ENCODE measurements around the gene HIF3A. TPM values are rescaled to one million over a fixed set of nuclear protein-coding genes. Genes with fewer than 3 reads are reported as not detected.
A peak's percentile ranks its signal among the peaks of the same experiment; 100 is the strongest.

HIF3A gene
- total RNA-seq (8.1 and 8.5 TPM in 2 replicates), polyA plus RNA-seq (5.6 and 8.5 TPM in 2 replicates), polyA minus RNA-seq (5.6 and 9.1 TPM in 2 replicates), Bru-seq, nascent RNA (percentile 37 among the genes with signal in this experiment), BruChase-seq, experiment 1, labeled RNA remaining after a 6-hour chase (percentile 31 among the genes with signal in this experiment), BruChase-seq, experiment 2, labeled RNA remaining after a 2-hour chase (percentile 32 among the genes with signal in this experiment)
- 3.4 and 5.3 TPM in 2 replicates for polyA plus RNA-seq (2011; cell fraction: cytosol; rRNA removed)
- polyA plus RNA-seq (2011; cell fraction: nucleus; rRNA removed): 14.1 and 15.9 TPM in 2 replicates
- polyA plus RNA-seq (2012): 0.78 and 1.1 TPM in 2 replicates
- 0.31 TPM for polyA minus RNA-seq (2011; cell fraction: cytosol; rRNA and poly(A)+ RNA removed)
- polyA minus RNA-seq (2011; cell fraction: nucleus; rRNA and poly(A)+ RNA removed): 12.1 and 14.6 TPM in 2 replicates
- long read RNA-seq, partial matches to known transcripts: 2 of 4 reads
- long read RNA-seq, other reads (novel, unspliced or antisense): 2 of 4 reads

GRCh38 chr19:46296722-46297461 is at the start of gene HIF3A:
HIF3A (plus strand) TSS chr19:46297042; CDS start chr19:46297077, 35 bp downstream.
- H3K36me3 ChIP-seq (ENCODE audit: control insufficient read depth in 2 of 2, extremely low read depth in 1 of 2, insufficient read depth in 2 of 2, low read length in 2 of 2): no peaks in the 10 kb centered on the region
- intact Hi-C loops (cut with micrococcal nuclease) (no loop called here), dilution Hi-C loops (cut with MboI; ENCODE audit: extremely low pct_ligation_motif_present, low sequenced_read_pairs) (no loop called here)
- DNase-seq (ENCODE audit: low read depth, low spot score): peak; percentile 64
- ChIA-PET CTCF (interaction anchor here (0.6 to 5.9 kb wide), 5 partner anchors 8 to 54 kb away, joined by 3 to 119 read pairs (median 5); partner anchors contain the start of gene PPP5C), POLR2A (interaction anchor here (0.5 kb wide), 1 partner anchor 255 kb away, joined by 3 read pairs; no protein-coding TSS in a partner anchor)
- no TSS peak for BruUV-seq (replicated peaks)
- peaks cover 0 to 13% of the 10 kb centered on the region in 2 experiments for H3K27me3 ChIP-seq (ENCODE audit: control insufficient read depth in 2 of 2, insufficient read depth in 2 of 2, low read length in 2 of 2)
- no peaks in the 10 kb centered on the region for H3K9me3 ChIP-seq (replicated peaks; ENCODE audit: control insufficient read depth, insufficient read depth, low read length)
- H4K20me1 ChIP-seq (replicated peaks; ENCODE audit: control insufficient read depth, extremely low read depth, insufficient read depth, low read length): no peaks in the 10 kb centered on the region
- no peak for TF ChIP-seq GATA2 (IDR thresholded peaks at IDR 0.05; ENCODE audit: insufficient read depth, insufficient read length, low read depth, low read length)
- no peak for TF ChIP-seq EZH2 (IDR thresholded peaks at IDR 0.05; ENCODE audit: borderline replicate concordance, low read depth, low read length, severe bottlenecking)
- TF ChIP-seq POLR2AphosphoS5 (IDR thresholded peaks at IDR 0.05; ENCODE audit: insufficient read depth, low read depth, low read length): no peak
- TF ChIP-seq MYC (IDR thresholded peaks at IDR 0.05; ENCODE audit: low read depth, low read length): no peak
- no peak for TF ChIP-seq MAX (IDR thresholded peaks at IDR 0.05; ENCODE audit: insufficient read depth, insufficient read length)
- no peak for TF ChIP-seq JUN (IDR thresholded peaks at IDR 0.05; ENCODE audit: borderline replicate concordance, insufficient read depth, insufficient read length, low read depth)
- no peak for TF ChIP-seq CTCF (IDR thresholded peaks at IDR 0.05; ENCODE audit: extremely low read depth in 1 of 2, insufficient read depth in 1 of 2, low read depth in 1 of 2, low read length in 2 of 2)
- no peak for TF ChIP-seq POLR2A (IDR thresholded peaks at IDR 0.05; ENCODE audit: low read depth, low read length)
- TF ChIP-seq FOS (IDR thresholded peaks at IDR 0.05; ENCODE audit: borderline replicate concordance, insufficient read depth, low read length): no peak
- no peak within 1 kb of the TSS for H2AFZ ChIP-seq (ENCODE audit: low read depth, low read length)
- H3K27ac ChIP-seq (ENCODE audit: insufficient read depth, low read depth, low read length): no peak within 1 kb of the TSS
- no peaks in the 10 kb centered on the region for H3K79me2 ChIP-seq (ENCODE audit: control insufficient read depth, insufficient read depth, low read length)
- H3K9me1 ChIP-seq (replicated peaks; ENCODE audit: control insufficient read depth, extremely low read depth, insufficient read depth, low read length): no peaks in the 10 kb centered on the region
- no peak for FAIRE-seq
- H3K9ac ChIP-seq (replicated peaks; ENCODE audit: extremely low read depth, insufficient read depth, low read length): no peak within 1 kb of the TSS
- peak within 1 kb of the TSS in 1 of 3 experiments; percentile 50 for H3K4me3 ChIP-seq (replicated peaks in 1 of 3; ENCODE audit: insufficient read depth in 1 of 3, low read depth in 1 of 3, low read length in 3 of 3)
- H3K4me1 ChIP-seq (ENCODE audit: control insufficient read depth, extremely low read depth, insufficient read depth, low read length): peaks cover 38% of the 10 kb centered on the region
- H3K4me2 ChIP-seq (ENCODE audit: insufficient read depth, low read length): no peak within 1 kb of the TSS
